HCT116 (cell line): ENCODE data around the gene STIM1. TPM values are rescaled to one million over a fixed set of nuclear protein-coding genes. Genes with fewer than 3 reads are reported as not detected.

Source experiments
- ATAC-seq: fragments of 200-7000 bp; cut with Tn5 transposase; 2 replicates; pipeline ENCODE4 v1.9.1; 2020; ENCODE audit warnings: mild to moderate bottlenecking, moderate library complexity
- BruUV-seq: library from RNA; stranded (reverse); fragments of 400-500 nt; replicated peaks from 2 replicates; lab custom pipeline; 2021; lab: Mats Ljungman, UMichigan
- CTCF ChIA-PET: fragments of 300-600 bp; sonication (Branson Sonifier 250); formaldehyde crosslinking; loops from one replicate; lab custom pipeline; 2021; ENCODE audit warnings: antibody characterized with exemption; lab: Charles Lee
- POLR2A ChIA-PET: fragments of 300-600, 350-600 bp; sonication (Branson Sonifier 250); formaldehyde crosslinking; loops from one replicate; lab custom pipeline; 2021; ENCODE audit warnings: antibody characterized with exemption; lab: Charles Lee
- RAD21 ChIA-PET, 2 experiments: fragments of 300-600 bp; sonication (Branson Sonifier 250); formaldehyde crosslinking; loops; one replicate each; lab custom pipeline; 2023; ENCODE audit warnings: low total read pairs in 2 of 2; ENCODE audit not compliant: uncharacterized antibody in 2 of 2, unreplicated experiment in 2 of 2, low non-redundant PET in 1 of 2; lab: Charles Lee
- DNase-seq: peaks from one replicate; pipeline ENCODE4 v3.0.0-alpha.2; 2010; ENCODE audit warnings: low read depth, low spot score
- H2AFZ ChIP-seq: fragments of 200-600 bp; shearing (Covaris generic), sonication (generic); 2 replicates; pipeline ENCODE4 v1.6.1; 2017; ENCODE audit warnings: low read depth, mixed run types, mixed read lengths, antibody characterized with exemption, low read length; ENCODE audit not compliant: poor library complexity, severe bottlenecking
- H3K27ac ChIP-seq: 2 replicates; pipeline ENCODE4 v1.5.1; 2012; ENCODE audit warnings: low read depth, low read length
- H3K27me3 ChIP-seq: fragments of 200-600 bp; sonication (generic); 2 replicates; pipeline ENCODE4 v1.6.1; 2016; ENCODE audit warnings: mixed run types, low read length, mixed read lengths; ENCODE audit not compliant: insufficient read depth
- H3K36me3 ChIP-seq, 2 experiments: fragments of 200-500 bp in 1 of 2; fragments of 200-600 bp in 1 of 2; sonication (Bioruptor generic) in 1 of 2; sonication (generic) in 1 of 2; 2 replicates each; pipeline versions ENCODE4 v1.5.1 to v1.6.1; 2014 to 2016; ENCODE audit warnings: low read length in 2 of 2, inconsistent platforms in 1 of 2, mixed read lengths in 1 of 2, mixed run types in 1 of 2; ENCODE audit not compliant: insufficient read depth in 2 of 2, control insufficient read depth in 1 of 2
- H3K4me1 ChIP-seq, 2 experiments: fragments of 200-600 bp in 1 of 2; sonication (generic) in 1 of 2; 2 replicates each; pipeline versions ENCODE4 v1.5.1 to v1.6.1; 2012 to 2017; ENCODE audit warnings: low read length in 2 of 2, inconsistent platforms in 1 of 2, mild to moderate bottlenecking in 1 of 2, mixed read lengths in 1 of 2, mixed run types in 1 of 2, moderate library complexity in 1 of 2; ENCODE audit not compliant: insufficient read depth in 2 of 2, control insufficient read depth in 1 of 2
- H3K4me2 ChIP-seq: fragments of 200-600 bp; sonication (generic); 2 replicates; pipeline ENCODE4 v1.6.1; 2017; ENCODE audit warnings: mixed run types, low read length, mixed read lengths
- H3K4me3 ChIP-seq, 2 experiments: fragments of 200-600 bp in 1 of 2; sonication (generic) in 1 of 2; replicated peaks in 1 of 2; 2 replicates each; pipeline ENCODE4 v1.5.1; 2011 to 2016; ENCODE audit warnings: low read length in 2 of 2, control low read depth in 1 of 2, low read depth in 1 of 2, mild to moderate bottlenecking in 1 of 2, mixed read lengths in 1 of 2, mixed run types in 1 of 2
- H3K79me2 ChIP-seq: fragments of 200-600 bp; sonication (generic); 2 replicates; pipeline ENCODE4 v1.6.1; 2017; ENCODE audit warnings: mild to moderate bottlenecking, mixed run types, low read length, moderate library complexity, mixed read lengths; ENCODE audit not compliant: insufficient read depth
- H3K9ac ChIP-seq: fragments of 200-600 bp; sonication (generic); 2 replicates; pipeline ENCODE4 v1.6.1; 2016; ENCODE audit warnings: low read length, mixed read lengths
- H3K9me2 ChIP-seq: fragments of 200-600 bp; sonication (generic), shearing (Covaris generic); 2 replicates; pipeline ENCODE4 v1.6.1; 2017; ENCODE audit warnings: mixed run types, mild to moderate bottlenecking, moderate library complexity; ENCODE audit not compliant: insufficient read depth
- H3K9me3 ChIP-seq, 2 experiments: fragments of 200-500 bp in 1 of 2; fragments of 200-600 bp in 1 of 2; sonication (Bioruptor generic) in 1 of 2; sonication (generic) in 1 of 2; 2 replicates each; pipeline ENCODE4 v1.6.1; 2014 to 2017; ENCODE audit warnings: low read length in 2 of 2, mixed read lengths in 2 of 2, inconsistent platforms in 1 of 2, low read depth in 1 of 2, mild to moderate bottlenecking in 1 of 2, mixed run types in 1 of 2, moderate library complexity in 1 of 2; ENCODE audit not compliant: control insufficient read depth in 1 of 2, insufficient read depth in 1 of 2
- H4K20me1 ChIP-seq: fragments of 200-600 bp; sonication (generic), shearing (Covaris generic); 2 replicates; pipeline ENCODE4 v1.6.1; 2017; ENCODE audit warnings: mixed run types, mild to moderate bottlenecking, moderate library complexity; ENCODE audit not compliant: insufficient read depth
- CEBPB ChIP-seq: IDR thresholded peaks from 2 replicates; pipeline ENCODE4 v1.6.1; 2012; ENCODE audit warnings: low read depth
- CTCF ChIP-seq, 3 experiments: fragments of 200-600 bp in 1 of 3; sonication (generic) in 1 of 3; IDR thresholded peaks in 2 of 3; conservative IDR thresholded peaks in 1 of 3; 2 replicates each; pipeline ENCODE4 v1.5.1; 2012 to 2017; ENCODE audit warnings: low read depth in 2 of 3, low read length in 2 of 3, antibody characterized with exemption in 1 of 3, borderline replicate concordance in 1 of 3, control low read depth in 1 of 3, mild to moderate bottlenecking in 1 of 3, mixed read lengths in 1 of 3, mixed run types in 1 of 3, moderate library complexity in 1 of 3; ENCODE audit not compliant: insufficient read depth in 1 of 3
- EZH2 ChIP-seq: fragments of 200-600 bp; sonication (generic); IDR thresholded peaks from 2 replicates; pipeline ENCODE4 v1.6.1; 2017; ENCODE audit warnings: antibody characterized with exemption, mixed run types
- JUND ChIP-seq: IDR thresholded peaks from 2 replicates; pipeline ENCODE4 v1.6.1; 2012
- RAD21 ChIP-seq: IDR thresholded peaks from 2 replicates; pipeline ENCODE4 v1.6.1; 2012; ENCODE audit warnings: low read depth, mild to moderate bottlenecking
- SIN3A ChIP-seq: IDR thresholded peaks from 2 replicates; pipeline ENCODE4 v1.6.1; 2012; ENCODE audit warnings: low read depth
- SP1 ChIP-seq: IDR thresholded peaks from 2 replicates; pipeline ENCODE4 v1.6.1; 2012; ENCODE audit warnings: low read depth
- ZBTB33 ChIP-seq: IDR thresholded peaks from 2 replicates; pipeline ENCODE4 v1.6.1; 2011; ENCODE audit warnings: mild to moderate bottlenecking, low read length, moderate library complexity; ENCODE audit not compliant: insufficient replicate concordance; ENCODE audit errors: extremely low read depth
- ZNF274 ChIP-seq: fragments of 200-500 bp; sonication (Bioruptor generic); IDR thresholded peaks from 2 replicates; pipeline ENCODE4 v1.6.1; 2014; ENCODE audit warnings: mild to moderate bottlenecking, low read depth, low read length, inconsistent platforms
- intact Hi-C: fragments of 100-400 bp; cut with micrococcal nuclease; formaldehyde crosslinking; loops from 2 replicates; pipeline ENCODE4 v1.10.0; 2022
- total RNA-seq: library from RNA; stranded (reverse); gene quantifications from one replicate; pipeline ENCODE4 v1.2.1, GENCODE V29; 2021; ENCODE audit not compliant: unreplicated experiment

STIM1 gene
- total RNA-seq, 1 experiment from 2014 or later: 22.3 TPM

- Histone ChIP-seq H3K4me1 (peaks cover 22 to 41% of the 10 kb centered on the region in 2 experiments), H4K20me1 (no peaks in the 10 kb centered on the region), H3K9ac (no peak overlapping the region), H2AFZ (no peak overlapping the region), H3K9me3 (no peaks in the 10 kb centered on the region), H3K27me3 (no peaks in the 10 kb centered on the region), H3K9me2 (no peaks in the 10 kb centered on the region), H3K4me3 (no peak overlapping the region), H3K27ac (no peak overlapping the region), H3K4me2 (peak overlapping the region; percentile 45), H3K36me3 (no peaks in the 10 kb centered on the region), H3K79me2 (peaks cover 7% of the 10 kb centered on the region; the same call in 1 of the 2 replicates)
- ChIA-PET RAD21 (no interaction called here), CTCF (interaction anchor here (1.5 kb wide), 1 partner anchor 32 kb away, joined by 5 read pairs; no protein-coding TSS in a partner anchor), POLR2A (no interaction called here)
- DNase-seq (no peak), ATAC-seq (no peak)
- TF ChIP-seq SIN3A: no peak
- no peak for TF ChIP-seq RAD21
- no peak for TF ChIP-seq CEBPB
- TF ChIP-seq EZH2: no peak
- no TSS peak for BruUV-seq
- intact Hi-C loops: no loop called here
Measured at GRCh38 chr11:3880724-3881123, 25.3 kb downstream of the STIM1 start.

DNA sequence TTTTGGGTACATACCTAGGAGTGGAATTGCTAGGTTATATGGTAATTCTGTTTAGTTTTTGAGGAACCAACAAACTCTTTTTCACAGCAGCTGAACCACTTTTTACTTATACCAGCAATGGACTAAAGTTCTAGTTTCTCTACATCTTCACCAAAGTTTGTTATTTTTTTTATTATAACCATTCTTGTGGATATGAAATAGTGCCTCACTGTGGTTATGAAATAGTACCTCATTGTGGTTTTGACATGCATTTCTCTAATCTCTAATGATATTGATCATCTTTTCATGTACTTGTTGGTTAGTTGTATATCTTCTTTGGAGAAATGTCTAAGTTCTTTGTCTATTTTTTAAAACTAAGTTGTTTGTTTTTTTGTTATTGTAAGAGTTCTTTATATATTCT is 27.2 kb downstream of the STIM1 start:
- ChIA-PET RAD21 (no interaction called here), CTCF (interaction anchor here (1.2 kb wide), 1 partner anchor 28 kb away, joined by 10 read pairs; the partner anchor contains the start of gene STIM1), POLR2A (no interaction called here)
- H3K4me2 ChIP-seq: no peak overlapping the region
- intact Hi-C loops: no loop called here
- TF ChIP-seq SIN3A (no peak), ZNF274 (no peak), RAD21 (peak; percentile 20; the same call in 1 of the 2 replicates), CTCF (IDR thresholded peaks at IDR 0.05 in 2 of 3, conservative IDR thresholded peaks at IDR 0.05 in 1 of 3; ENCODE audit: borderline replicate concordance in 1 of 3, insufficient read depth in 1 of 3, low read depth in 2 of 3, low read length in 2 of 3) (0 out of 6 replicates have a peak, but pooled peaks of 1 of the 3 experiments have one; percentile 16), SP1 (no peak), JUND (no peak), ZBTB33 (no peak)
- no peaks in the 10 kb centered on the region for H3K27me3 ChIP-seq
- H3K9ac ChIP-seq: no peak overlapping the region
- peaks cover 26 to 46% of the 10 kb centered on the region in 2 experiments for H3K4me1 ChIP-seq
- H3K79me2 ChIP-seq: peaks cover 9% of the 10 kb centered on the region; the same call in 1 of the 2 replicates
- H3K9me3 ChIP-seq: no peaks in the 10 kb centered on the region
- no peak overlapping the region for H3K27ac ChIP-seq
- no peak overlapping the region for H3K4me3 ChIP-seq
- no peak overlapping the region for H2AFZ ChIP-seq
- no peaks in the 10 kb centered on the region for H4K20me1 ChIP-seq
- no peaks in the 10 kb centered on the region for H3K36me3 ChIP-seq
- DNase-seq: no peak
- ATAC-seq: no peak
- BruUV-seq: no TSS peak
- no peaks in the 10 kb centered on the region for H3K9me2 ChIP-seq
